K562 (cell line): ENCODE measurements around the gene MESP1. TPM values are rescaled to one million over a fixed set of nuclear protein-coding genes. Genes with fewer than 3 reads are reported as not detected.

Experiments
- ATAC-seq: fragments of 200-7000 bp; cut with Tn5 transposase; 3 replicates; pipeline ENCODE4 v1.9.1; 2020; ENCODE audit warnings: moderate library complexity
- BruUV-seq: library from RNA; stranded (reverse); fragments of 400-500 nt; replicated peaks from 2 replicates; lab custom pipeline; 2021; lab: Mats Ljungman, UMichigan
- CTCF ChIA-PET: fragments of 300-600 bp; formaldehyde crosslinking; extraction: SDS; loops from one replicate; lab custom pipeline; 2021; ENCODE audit warnings: low intra/inter-chr PET ratio; lab: Yijun Ruan, JAX
- POLR2A ChIA-PET: fragments of 300-600, 350-650 bp; sonication (Branson Sonifier 250); formaldehyde crosslinking; extraction: SDS; loops from one replicate; lab custom pipeline; 2021; ENCODE audit warnings: antibody characterized with exemption, inconsistent platforms; lab: Yijun Ruan, JAX
- DNase-seq, 4 experiments: peaks; one replicate each; pipeline versions ENCODE4 v3.0.0 to v3.0.0-alpha.2; 2011 to 2018; ENCODE audit warnings: low spot score in 3 of 4, mixed read lengths in 3 of 4; ENCODE audit errors: extremely low read depth in 1 of 4
- FAIRE-seq: peaks from 2 replicates; lab custom pipeline; 2011; peaks lifted over from hg19 to GRCh38; lab: Jason Lieb, UNC
- H2AFZ ChIP-seq: 2 replicates; pipeline ENCODE4 v1.6.0; 2011; ENCODE audit warnings: low read depth, low read length, control low read depth, inconsistent platforms
- H3K27ac ChIP-seq: fragments of 200-600 bp; 3 replicates; pipeline ENCODE4 v1.8.0; 2011; ENCODE audit warnings: low read depth, mild to moderate bottlenecking, control low read depth, inconsistent platforms, low read length, moderate library complexity, mixed read lengths; ENCODE audit errors: extremely low read depth
- H3K27me3 ChIP-seq, 2 experiments: fragments of 300-600 bp in 1 of 2; 2 replicates in 1 of 2; 3 replicates in 1 of 2; pipeline versions ENCODE4 v1.6.0 to v1.8.0; 2011; ENCODE audit warnings: inconsistent platforms in 2 of 2, low read length in 2 of 2, mild to moderate bottlenecking in 1 of 2, mixed read lengths in 1 of 2, moderate library complexity in 1 of 2; ENCODE audit not compliant: control insufficient read depth in 2 of 2, insufficient read depth in 2 of 2
- H3K36me3 ChIP-seq: fragments of 300-600 bp; 3 replicates; pipeline ENCODE4 v1.8.0; 2011; ENCODE audit warnings: mild to moderate bottlenecking, low read length, inconsistent platforms; ENCODE audit not compliant: control insufficient read depth, insufficient read depth
- H3K4me1 ChIP-seq, 2 experiments: fragments of 200-600 bp in 1 of 2; replicated peaks in 1 of 2; 2 replicates in 1 of 2; 3 replicates in 1 of 2; pipeline versions ENCODE4 v1.5.1 to v1.8.0; 2011; ENCODE audit warnings: inconsistent platforms in 2 of 2, low read length in 2 of 2, mild to moderate bottlenecking in 1 of 2, mixed read lengths in 1 of 2, moderate library complexity in 1 of 2; ENCODE audit not compliant: control insufficient read depth in 2 of 2, insufficient read depth in 2 of 2
- H3K4me2 ChIP-seq: 2 replicates; pipeline ENCODE4 v1.6.1; 2011; ENCODE audit warnings: low read length, control low read depth, inconsistent platforms, mixed read lengths; ENCODE audit not compliant: insufficient read depth
- H3K4me3 ChIP-seq: fragments of 200-600 bp; sonication (generic), shearing (Covaris generic); 2 replicates; pipeline ENCODE4 v1.5.1; 2016; ENCODE audit warnings: control low read depth, inconsistent platforms
- H3K79me2 ChIP-seq: fragments of 200-600 bp; 3 replicates; pipeline ENCODE4 v1.8.0; 2011; ENCODE audit warnings: low read length, inconsistent platforms; ENCODE audit not compliant: control insufficient read depth, insufficient read depth
- H3K9ac ChIP-seq, 2 experiments: 2 replicates each; pipeline versions ENCODE4 v1.6.0 to v1.6.1; 2011; ENCODE audit warnings: low read depth in 2 of 2, low read length in 2 of 2, control low read depth in 1 of 2, inconsistent platforms in 1 of 2, mild to moderate bottlenecking in 1 of 2, mixed read lengths in 1 of 2; ENCODE audit not compliant: insufficient read depth in 1 of 2
- H3K9me1 ChIP-seq: one replicate; pipeline ENCODE4 v1.6.0; 2011; ENCODE audit warnings: inconsistent platforms, mild to moderate bottlenecking, low read length, moderate library complexity; ENCODE audit not compliant: control insufficient read depth, insufficient read depth
- H3K9me3 ChIP-seq: replicated peaks from 2 replicates; pipeline ENCODE4 v1.5.1; 2011; ENCODE audit warnings: low read depth, low read length, inconsistent platforms; ENCODE audit not compliant: control insufficient read depth, insufficient read depth
- H4K20me1 ChIP-seq: replicated peaks from 2 replicates; pipeline ENCODE4 v1.6.1; 2011; ENCODE audit warnings: low read length, inconsistent platforms, mixed read lengths; ENCODE audit not compliant: control insufficient read depth, insufficient read depth
- BDP1 ChIP-seq: IDR thresholded peaks from 3 replicates; pipeline ENCODE4 v1.6.1; 2011; ENCODE audit not compliant: insufficient read length, insufficient read depth
- CC2D1A ChIP-seq: fragments of 450-650 bp; IDR thresholded peaks from 2 replicates; pipeline ENCODE4 v1.6.1; 2017; ENCODE audit warnings: mild to moderate bottlenecking
- CHD2 ChIP-seq: IDR thresholded peaks from 2 replicates; pipeline ENCODE4 v1.6.1; 2011; ENCODE audit warnings: low read depth, low read length
- E2F3 ChIP-seq: fragments of 250-450 bp; sonication (Bioruptor Pico); IDR thresholded peaks from 2 replicates; pipeline ENCODE4 v1.4.0; 2020; ENCODE audit warnings: mild to moderate bottlenecking
- FOXA3 ChIP-seq, 2 experiments: fragments of 450-650 bp in 1 of 2; sonication (generic) in 1 of 2; formaldehyde crosslinking; IDR thresholded peaks in 1 of 2; conservative IDR thresholded peaks in 1 of 2; 2 replicates each; pipeline versions ENCODE4 v1.4.0 to v1.8.0; 2020 to 2022; ENCODE audit warnings: mild to moderate bottlenecking in 2 of 2, missing genetic modification reagents in 1 of 2
- MAX ChIP-seq: sonication (generic); formaldehyde crosslinking; IDR thresholded peaks from 2 replicates; pipeline ENCODE4 v1.9.0; 2022; ENCODE audit warnings: mild to moderate bottlenecking, missing genetic modification reagents
- PML ChIP-seq: IDR thresholded peaks from 2 replicates; pipeline ENCODE4 v1.6.1; 2012; ENCODE audit warnings: low read length, inconsistent platforms
- PTTG1 ChIP-seq: fragments of 450-650 bp; IDR thresholded peaks from 2 replicates; pipeline ENCODE4 v1.6.1; 2016; ENCODE audit warnings: low read depth, mild to moderate bottlenecking, missing genetic modification characterization, missing compliant biosample characterization
- RAD51 ChIP-seq: fragments of 450-650 bp; IDR thresholded peaks from 2 replicates; pipeline ENCODE4 v1.7.1; 2016; ENCODE audit warnings: low read depth, mild to moderate bottlenecking, borderline replicate concordance
- RBM15 ChIP-seq: fragments of 200-400 bp; formaldehyde crosslinking; IDR thresholded peaks from 2 replicates; pipeline ENCODE4 v1.6.1; 2018; ENCODE audit warnings: mild to moderate bottlenecking, low read length, moderate library complexity; ENCODE audit not compliant: insufficient read depth
- SIN3A ChIP-seq, 2 experiments: fragments of 150-350 bp in 1 of 2; IDR thresholded peaks; 2 replicates each; pipeline ENCODE4 v1.6.1; 2011 to 2016; ENCODE audit warnings: borderline replicate concordance in 2 of 2, low read depth in 2 of 2, low read length in 2 of 2, mild to moderate bottlenecking in 2 of 2, moderate library complexity in 2 of 2; ENCODE audit not compliant: control insufficient read depth in 1 of 2
- SMAD2 ChIP-seq: fragments of 150-350 bp; IDR thresholded peaks from 2 replicates; pipeline ENCODE4 v1.6.1; 2014; ENCODE audit warnings: low read depth, mild to moderate bottlenecking, low read length
- TCF3 ChIP-seq: sonication (generic); formaldehyde crosslinking; IDR thresholded peaks from 2 replicates; pipeline ENCODE4 v1.4.0; 2020; ENCODE audit warnings: mild to moderate bottlenecking, missing genetic modification reagents
- ZNF584 ChIP-seq: fragments of 200-800 bp; sonication (Bioruptor generic); IDR thresholded peaks from 2 replicates; pipeline ENCODE4 v1.6.1; 2016; ENCODE audit warnings: low read depth, mild to moderate bottlenecking, missing genetic modification characterization, missing compliant biosample characterization
- ZNF740 ChIP-seq, 3 experiments: fragments of 200-800 bp in 1 of 3; sonication (Bioruptor generic) in 1 of 3; sonication (generic) in 1 of 3; formaldehyde crosslinking in 1 of 3; IDR thresholded peaks; 2 replicates each; pipeline versions ENCODE4 v1.6.1 to v1.8.0; 2016 to 2022; ENCODE audit warnings: mild to moderate bottlenecking in 2 of 3, missing compliant biosample characterization in 2 of 3, missing genetic modification characterization in 2 of 3, missing genetic modification reagents in 1 of 3
- WGBS: fragments of 100-300 bp; shearing (Covaris generic); methylation state at CpG from one replicate; pipeline ENCODE4 v1.1.6; 2016; ENCODE audit warnings: low coverage, mixed read lengths; ENCODE audit not compliant: insufficient coverage; ENCODE audit errors: missing lambda C conversion rate; 5-methylcytosine and 5-hydroxymethylcytosine counted together
- in situ Hi-C: fragments of 300-500 bp; cut with MboI; formaldehyde crosslinking; loops from 4 replicates; pipeline ENCODE4 v1.15.0; 2018; ENCODE audit warnings: inconsistent platforms, mixed read lengths
- intact Hi-C: fragments of 100-400 bp; cut with micrococcal nuclease; formaldehyde crosslinking; loops from 2 replicates; pipeline ENCODE4 v1.14.2; 2022
- polyA plus RNA-seq, 8 experiments: library from polyadenylated mRNA; depleted of rRNA in 4 of 8; stranded (reverse) in 5 of 8; unstranded in 3 of 8; fragments of >200 nt; fragmentation: Nextera tagmentation in 2 of 8; fragmentation: Illumina TruSeq in 1 of 8; extraction: Ambion mirVana in 2 of 8; extraction: Trizol in 1 of 8; gene quantifications; 2 replicates each; pipeline versions ENCODE4 v1.2.1 to v1.2.3, GENCODE V29; 2011 to 2014; ENCODE audit warnings: inconsistent platforms in 1 of 8, missing spikeins in 1 of 8
- total RNA-seq, 7 experiments: library from RNA; depleted of rRNA in 6 of 7; stranded (reverse); fragments of >200 nt in 6 of 7; fragmentation: Illumina TruSeq in 2 of 7; extraction: Trizol in 2 of 7; gene quantifications; 2 replicates each; pipeline versions ENCODE4 v1.2.1 to v1.2.3, GENCODE V29; 2011 to 2021; ENCODE audit warnings: low replicate concordance in 1 of 7

Gene MESP1
- total and polyA plus RNA-seq, 9 of the 15 experiments (the other 6 are each of a cell fraction or from before 2014, with no cell fraction given), result 0.14 to 1.1 (median 0.36) TPM; not detected in 4

DNA sequence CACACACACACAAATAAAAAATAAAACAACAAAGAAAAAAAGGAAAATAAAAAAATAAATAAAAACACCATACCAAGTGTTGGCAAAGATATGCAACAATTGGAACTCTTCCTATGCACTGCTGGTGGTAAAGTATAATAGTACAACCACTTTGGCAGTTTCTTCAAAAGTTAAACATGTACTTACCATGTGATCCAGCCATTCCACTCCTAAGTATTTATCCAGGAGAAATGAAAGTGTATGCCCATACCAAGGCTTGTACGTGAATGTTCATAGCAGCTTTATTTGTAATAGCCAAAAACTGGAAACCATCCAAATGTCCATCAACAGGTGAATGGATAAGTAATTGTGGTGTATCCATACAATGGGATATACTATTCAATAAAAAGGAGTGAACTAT is 43.5 kb downstream of the MESP1 start:
- H3K36me3 ChIP-seq, result no peaks in the 10 kb centered on the region
- H3K9ac ChIP-seq, result no peak overlapping the region
- no peaks in the 10 kb centered on the region for H4K20me1 ChIP-seq
- H3K4me3 ChIP-seq, result no peak overlapping the region
- no peaks in the 10 kb centered on the region for H3K79me2 ChIP-seq
- TF ChIP-seq ZNF584 (no peak), CC2D1A (no peak), BDP1 (no peak), MAX (no peak), PML (no peak), TCF3 (CRISPR knock-in tag) (no peak), RBM15 (no peak), SMAD2 (no peak), RAD51 (no peak), ZNF740 (CRISPR knock-in tag; IDR thresholded peaks at IDR 0.05) (no peak), ZNF740 (tag; IDR thresholded peaks at IDR 0.05) (no peak), PTTG1 (tag) (no peak), SIN3A (IDR thresholded peaks at IDR 0.05; ENCODE audit: borderline replicate concordance in 2 of 2, control insufficient read depth in 1 of 2, low read depth in 2 of 2, low read length in 2 of 2) (no peak), CHD2 (no peak), FOXA3 (CRISPR knock-in tag; conservative IDR thresholded peaks at IDR 0.05 in 1 of 2, IDR thresholded peaks at IDR 0.05 in 1 of 2) (no peak), E2F3 (CRISPR knock-in tag) (no peak)
- TF ChIP-seq, all 486 proteins: peak for 0
- Histone ChIP-seq H3K27me3 (peaks cover 18 to 31% of the 10 kb centered on the region in 2 experiments), H3K4me1 (no peaks in the 10 kb centered on the region), H3K27ac (no peak overlapping the region), H3K9me3 (no peaks in the 10 kb centered on the region), H3K9me1 (no peaks in the 10 kb centered on the region), H2AFZ (no peak overlapping the region), H3K4me2 (no peak overlapping the region)
- BruUV-seq, result no TSS peak
- ChIA-PET POLR2A (no interaction called here), CTCF (no interaction called here)
- no peak for FAIRE-seq
- no peak for ATAC-seq
- intact Hi-C loops, result no loop called here
- in situ Hi-C loops, result no loop called here
- DNase-seq, result no peak
- WGBS, result 0% methylated on average over 1 of the region's 1 CpG
